HG02610 (cell line): ENCODE results near the gene MTA3.

ENCODE experiments used
- ATAC-seq: cut with Tn5 transposase; IDR thresholded peaks from one replicate; pipeline ENCODE4 v1.9.1; 2021; ENCODE audit warnings: mild to moderate bottlenecking, moderate library complexity; ENCODE audit not compliant: unreplicated experiment

Gene MTA3

DNA sequence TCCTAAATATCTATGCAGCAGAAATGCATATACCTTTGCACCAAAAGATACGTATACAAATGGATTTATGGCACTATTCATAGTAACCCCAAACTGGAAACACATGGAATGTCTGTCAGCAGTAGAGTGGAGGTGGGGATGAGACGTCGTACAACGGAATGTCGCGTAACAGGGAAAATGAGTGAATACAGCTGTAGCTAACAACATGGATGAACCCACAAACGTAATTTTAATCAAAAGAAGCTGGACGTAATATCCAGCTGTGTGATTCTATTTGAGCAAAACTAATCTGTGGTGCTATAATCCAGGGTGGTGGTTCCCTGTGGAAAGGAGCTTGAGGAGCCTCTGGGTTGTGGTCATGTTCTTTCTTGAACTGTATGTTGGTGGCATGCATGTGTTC is 89.9 kb downstream of the MTA3 start:
- ATAC-seq, result no peak

DNA sequence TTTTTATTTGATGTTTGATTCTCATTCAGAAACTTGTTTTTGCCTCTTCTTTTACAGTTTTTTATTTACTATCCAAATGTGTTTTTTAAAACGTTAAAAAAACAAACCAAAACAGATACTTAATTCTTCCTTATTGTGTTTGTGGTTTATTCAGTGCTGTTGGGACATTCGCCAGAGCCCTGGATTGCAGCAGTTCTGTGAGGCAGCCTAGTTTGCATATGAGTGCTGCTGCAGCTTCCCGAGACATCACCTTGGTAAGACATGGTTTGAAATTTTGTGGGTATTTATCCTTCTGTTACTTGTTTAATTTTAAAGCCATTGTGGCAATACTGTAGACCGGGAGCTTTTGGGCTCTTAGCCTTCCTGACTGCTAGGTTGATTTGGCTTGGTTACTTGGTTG is 91.2 kb downstream of the MTA3 start:
- no peak for ATAC-seq

DNA sequence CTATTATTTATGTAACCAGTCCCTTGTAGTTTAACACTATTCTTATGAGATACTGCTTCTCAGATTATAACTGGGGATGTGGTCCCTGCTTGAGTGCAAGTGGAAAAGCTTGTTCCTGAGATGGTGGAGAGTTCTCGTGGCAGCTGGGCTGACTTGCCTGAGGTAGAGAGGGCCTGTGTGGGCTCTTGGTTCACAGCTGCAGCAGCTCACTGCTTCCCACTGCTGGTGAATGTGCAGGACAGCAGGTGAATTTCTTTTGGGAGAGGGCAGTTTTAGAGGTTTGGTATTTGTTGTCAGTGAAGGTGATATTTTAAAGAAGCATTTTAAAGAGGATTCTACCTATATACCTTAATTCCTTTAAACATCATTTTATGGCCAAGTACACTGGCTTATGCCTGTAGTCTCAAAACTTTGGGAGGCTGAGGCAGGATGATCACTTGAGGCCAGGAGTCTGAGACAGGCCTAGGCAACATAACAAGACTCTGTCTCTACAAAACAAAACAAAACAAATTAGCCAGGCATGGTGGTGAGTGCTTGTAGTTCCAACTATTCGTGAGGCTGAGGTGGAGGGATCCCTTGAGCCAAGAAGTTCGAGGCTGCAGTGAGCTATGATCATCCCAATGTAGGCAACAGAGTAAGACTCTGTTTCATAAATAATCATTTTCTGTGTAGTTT is 94.8 kb downstream of the MTA3 start:
- ATAC-seq, result peak; percentile 84

DNA sequence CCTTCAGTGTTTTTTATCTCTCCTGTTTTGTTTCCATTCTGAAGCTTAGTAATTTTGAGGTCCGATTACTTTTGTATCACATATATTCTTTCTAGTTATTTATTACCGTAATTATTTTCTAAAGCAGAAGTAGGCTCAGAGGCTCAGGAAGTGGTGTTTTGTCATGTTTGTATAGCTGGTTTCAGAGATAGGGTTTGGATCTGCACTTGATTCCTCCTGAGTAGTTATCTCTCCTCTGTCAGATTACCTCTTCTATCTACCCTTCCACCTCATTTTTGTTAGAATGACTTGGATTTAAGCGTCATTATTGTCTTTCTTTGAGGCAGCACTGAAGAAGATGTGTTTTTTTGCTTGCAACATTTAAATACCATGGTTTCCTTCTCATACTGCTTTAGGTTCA is 95.4 kb downstream of the MTA3 start:
- ATAC-seq, result peak; percentile 37

DNA sequence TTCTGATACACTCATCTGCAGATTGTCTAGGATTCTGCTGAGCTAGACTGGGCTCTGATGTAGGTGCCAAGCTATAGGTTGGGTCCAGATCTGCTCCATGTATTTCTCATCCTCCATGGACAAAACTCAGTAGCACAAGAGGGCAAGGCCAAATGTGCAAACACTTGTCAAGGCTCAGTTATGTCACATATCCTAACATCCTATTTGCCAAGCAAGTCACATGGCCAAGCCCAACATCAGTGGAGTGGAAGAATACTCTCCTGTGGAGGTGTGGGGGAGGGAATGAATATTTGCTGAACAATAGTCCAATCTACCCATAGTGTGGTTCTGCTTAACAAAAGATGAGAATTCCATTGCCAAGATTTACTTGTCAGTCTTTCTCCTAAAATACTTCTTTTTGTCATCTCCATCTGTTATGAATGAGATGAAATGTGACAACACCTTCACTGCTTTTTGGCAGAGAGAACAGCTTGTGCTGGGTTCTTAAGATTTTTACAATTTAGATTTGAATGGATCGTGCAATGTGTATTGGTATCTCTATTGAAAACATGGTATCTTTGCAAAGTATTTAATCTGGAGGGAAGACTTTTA is 105.7 kb downstream of the MTA3 start:
- ATAC-seq, result no peak

DNA sequence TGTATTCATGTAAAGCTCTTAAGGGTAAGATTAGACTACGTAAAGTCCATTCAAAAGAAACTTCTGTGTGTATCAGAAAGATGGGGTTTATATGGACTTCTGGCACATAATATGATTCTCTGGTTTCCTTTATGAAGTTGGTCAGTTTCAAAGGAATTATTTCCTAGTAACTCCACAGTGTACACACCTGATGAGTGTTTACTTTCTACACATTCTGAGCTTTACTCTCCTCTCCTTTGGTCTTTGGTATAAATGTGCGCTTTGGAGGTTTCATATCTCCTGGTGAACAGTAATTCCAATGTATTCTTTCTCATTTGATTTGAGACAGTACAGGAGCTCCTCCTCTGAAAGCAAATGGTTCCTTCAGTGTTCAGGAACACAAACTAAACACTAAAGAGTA is 107.4 kb downstream of the MTA3 start:
- no peak for ATAC-seq

DNA sequence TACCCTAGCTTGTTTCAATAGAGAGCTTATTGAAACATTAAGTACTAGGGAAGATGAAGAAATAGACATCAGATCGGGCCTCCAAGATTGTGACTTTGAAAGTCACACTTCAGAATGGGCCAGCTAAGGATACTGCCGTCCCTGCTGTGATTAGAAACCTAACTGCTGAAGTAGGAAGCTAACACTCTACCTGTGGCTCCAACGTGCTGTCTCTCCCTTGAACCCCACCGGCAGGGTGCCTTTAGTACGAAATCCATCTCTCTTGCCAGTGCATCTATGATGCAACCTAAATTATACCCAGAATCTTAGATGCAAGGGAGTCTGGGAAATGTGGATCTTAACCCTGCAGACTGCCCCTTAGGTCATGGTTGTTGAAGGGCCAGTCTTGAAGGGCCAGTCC is 116.9 kb downstream of the MTA3 start:
- ATAC-seq, result no peak

DNA sequence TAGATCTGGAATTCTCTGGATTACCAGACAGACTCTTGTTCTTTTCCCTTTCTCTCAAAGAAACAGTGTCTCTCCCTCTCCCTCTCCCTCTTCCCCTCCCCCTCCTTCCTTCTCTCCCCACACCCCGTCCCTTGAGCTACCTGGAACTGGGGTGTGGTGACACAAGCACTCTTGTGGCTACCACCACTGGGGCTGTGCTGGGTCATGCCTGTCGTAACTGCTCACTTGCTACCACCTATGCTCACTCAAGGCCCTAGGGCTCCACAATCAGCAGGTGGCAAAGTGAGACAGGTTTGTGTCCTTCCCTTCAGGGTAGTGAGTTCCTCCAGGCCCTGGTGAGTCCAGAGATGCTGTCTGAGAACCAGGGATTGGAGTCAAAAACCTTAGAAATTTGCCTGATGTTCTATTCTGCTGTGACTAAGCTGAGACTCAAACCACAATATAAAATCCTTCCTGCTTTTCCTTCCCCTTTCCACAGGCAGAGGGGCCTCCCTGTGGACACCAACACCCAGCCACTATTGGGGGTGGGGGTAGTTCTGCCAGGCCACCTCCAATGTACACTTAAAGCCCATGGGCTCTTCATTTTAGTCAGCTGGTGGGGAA is 124.7 kb downstream of the MTA3 start:
- no peak for ATAC-seq

DNA sequence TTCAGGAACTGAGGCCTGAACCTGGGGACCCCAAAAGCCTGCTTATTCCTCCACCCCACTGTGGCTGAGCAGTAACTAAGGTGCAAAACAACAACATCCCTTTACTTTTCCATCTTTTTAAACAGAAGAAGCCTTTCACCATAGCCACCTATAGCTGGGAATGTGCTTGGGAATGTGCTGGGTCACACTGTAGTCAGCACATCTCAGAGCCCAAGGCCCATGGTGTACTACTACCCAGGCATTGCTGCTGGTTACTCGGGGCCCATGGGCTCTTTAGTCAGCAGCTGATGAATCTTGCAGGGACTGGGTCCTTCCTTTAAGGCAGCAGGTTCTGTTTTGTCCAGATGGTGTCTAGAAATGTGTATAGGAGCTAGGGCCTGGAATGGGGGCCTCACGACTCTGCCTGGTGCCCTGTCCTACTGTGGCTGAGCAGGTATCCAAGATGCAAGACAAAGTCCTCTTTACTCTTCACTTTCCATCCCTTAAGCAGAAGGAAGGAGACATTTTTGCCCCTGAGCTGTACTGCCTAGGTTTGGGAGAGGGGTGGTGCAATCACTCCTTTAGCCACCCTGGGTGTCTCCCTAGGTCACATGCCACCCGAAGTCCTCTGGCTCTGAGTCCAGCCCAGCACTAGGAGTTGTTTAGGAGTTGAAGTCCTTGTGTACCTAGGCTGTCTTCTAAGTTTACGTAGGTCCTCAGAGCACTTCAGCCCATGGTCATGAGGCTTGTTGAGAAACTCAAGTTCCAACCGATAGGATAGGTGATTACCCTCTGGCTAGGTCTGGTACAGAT is 125.5 kb downstream of the MTA3 start:
- ATAC-seq, result no peak

DNA sequence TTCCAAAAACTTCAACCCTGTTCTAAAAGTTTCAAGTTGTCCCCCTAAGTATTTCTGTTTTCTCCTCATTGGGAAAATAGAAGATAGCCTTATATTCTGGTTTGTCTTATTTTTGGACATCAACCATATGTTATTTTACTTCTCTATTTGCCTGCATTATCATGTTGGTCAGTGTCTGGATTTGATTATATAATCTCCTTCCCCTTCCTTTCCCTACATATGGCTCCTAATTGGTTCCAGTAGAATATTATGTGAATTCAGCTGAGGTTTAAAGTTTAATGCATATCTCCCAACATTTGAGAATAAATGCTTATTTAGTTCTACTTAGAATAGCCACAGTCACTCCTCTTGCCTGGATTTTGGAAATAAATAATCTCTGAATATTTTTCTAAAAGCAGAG is 128.6 kb downstream of the MTA3 start:
- ATAC-seq, result no peak

DNA sequence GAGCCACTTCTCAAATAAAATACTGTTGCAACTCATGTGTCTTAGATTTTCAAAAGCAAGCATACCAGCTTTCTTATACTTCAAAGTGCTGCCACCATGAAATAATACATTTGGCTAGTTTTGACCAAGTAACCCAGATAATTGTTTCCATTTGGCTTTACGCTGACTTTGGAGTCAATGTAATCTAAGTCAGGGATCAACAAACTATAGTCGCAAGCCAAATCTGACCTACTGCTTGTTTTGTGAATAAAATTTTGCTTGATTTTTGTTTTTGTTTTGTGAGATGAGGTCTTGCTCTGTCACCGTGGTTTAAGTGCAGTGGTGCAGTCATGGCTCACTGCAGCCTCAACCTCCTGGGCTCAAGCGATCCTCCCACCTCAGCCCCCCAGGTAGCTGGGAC is 130.5 kb downstream of the MTA3 start:
- ATAC-seq, result no peak

DNA sequence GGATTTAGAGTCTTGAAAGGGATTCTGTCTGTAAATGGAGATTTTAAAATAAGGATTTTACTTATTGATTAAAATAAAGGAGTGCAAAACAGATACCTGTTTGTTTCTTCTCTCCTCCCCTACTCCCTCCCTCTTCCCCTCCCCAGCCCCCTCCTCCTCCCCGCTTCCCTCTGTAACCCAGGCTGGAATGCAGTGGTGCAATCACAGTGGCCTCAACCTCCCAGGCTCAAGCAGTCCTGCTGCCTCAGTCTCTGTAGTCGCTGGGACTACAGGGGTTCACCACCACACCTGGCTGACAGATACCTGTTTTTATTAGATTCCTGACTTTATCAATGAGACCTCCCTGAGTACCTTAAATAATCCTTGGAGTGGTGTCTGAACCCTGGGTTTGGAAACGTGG is 138.4 kb downstream of the MTA3 start:
- ATAC-seq, result no peak

DNA sequence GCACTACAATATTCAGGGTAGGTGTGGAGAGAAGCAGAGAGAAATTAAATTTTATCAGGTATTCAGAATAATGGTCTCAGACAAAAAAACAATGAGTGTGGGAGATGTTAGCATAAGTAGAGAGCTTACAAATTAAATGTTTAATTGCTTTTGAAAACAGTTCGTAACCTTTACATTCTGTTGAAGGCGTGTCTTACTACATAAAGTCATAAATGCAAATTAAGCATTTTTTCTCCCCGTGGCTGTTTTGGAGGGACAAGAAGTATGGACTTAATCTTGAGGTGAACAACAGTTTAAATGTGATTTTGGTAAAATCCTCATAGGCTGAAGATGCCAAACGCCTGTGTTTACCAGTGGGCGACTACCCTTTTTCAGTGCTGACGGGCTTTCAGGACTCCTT is 139.7 kb downstream of the MTA3 start:
- ATAC-seq, result no peak

DNA sequence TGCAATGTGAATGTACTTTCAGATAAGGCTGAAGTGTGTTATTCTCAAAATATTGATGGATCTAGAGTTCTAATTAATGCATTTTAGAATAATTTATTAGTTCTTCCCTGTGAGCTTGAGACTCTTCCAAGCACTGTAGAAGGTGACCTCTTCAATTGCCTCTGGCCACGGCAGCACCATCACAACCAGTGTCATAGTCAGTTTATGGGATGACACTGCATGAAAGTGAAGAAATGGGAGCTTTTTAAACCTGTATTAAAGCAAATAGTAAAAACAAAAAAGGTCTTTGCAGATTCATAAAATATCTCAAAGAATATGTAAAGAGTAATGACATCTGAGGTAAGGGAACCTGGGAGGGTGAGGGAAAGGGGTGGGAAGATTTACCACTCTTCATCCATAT is 143.5 kb downstream of the MTA3 start:
- no peak for ATAC-seq

DNA sequence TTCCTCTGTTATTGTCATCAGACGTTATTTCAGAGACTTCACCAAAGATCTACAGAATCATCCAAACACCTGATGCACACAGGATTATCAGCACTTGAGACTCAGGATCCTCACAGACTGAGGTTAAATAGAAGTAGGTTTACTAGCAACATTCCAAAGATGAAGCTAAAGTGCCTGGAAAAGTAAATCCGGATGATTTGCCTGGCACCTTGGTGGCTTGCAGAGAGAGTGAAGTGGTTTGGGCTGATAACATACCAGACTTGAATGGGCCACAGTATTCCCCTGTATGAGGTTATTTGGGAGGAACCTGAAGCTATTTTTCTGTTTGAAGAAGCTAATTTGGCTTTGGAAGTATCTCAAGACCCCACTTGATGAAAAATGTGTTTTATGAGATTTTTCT is 144.5 kb downstream of the MTA3 start:
- no peak for ATAC-seq

DNA sequence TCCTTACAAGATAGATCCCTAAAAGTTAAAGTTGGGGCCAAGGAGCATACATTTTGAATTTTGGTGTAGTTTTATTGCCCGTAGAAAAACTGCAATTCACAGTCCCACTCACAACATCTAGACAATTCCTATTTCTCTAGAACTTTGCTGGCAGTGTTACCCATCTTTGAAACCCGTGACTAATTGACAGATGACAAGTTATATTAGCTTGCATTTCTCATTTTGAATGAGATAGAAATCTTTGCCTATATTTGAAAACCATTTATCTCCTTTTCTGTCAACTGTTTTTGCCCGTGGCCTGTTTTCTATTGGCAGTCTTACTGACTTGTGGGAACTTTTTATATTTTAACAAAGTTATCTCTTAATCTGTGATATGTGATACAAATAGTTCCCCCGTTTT is 145.5 kb downstream of the MTA3 start:
- no peak for ATAC-seq

DNA sequence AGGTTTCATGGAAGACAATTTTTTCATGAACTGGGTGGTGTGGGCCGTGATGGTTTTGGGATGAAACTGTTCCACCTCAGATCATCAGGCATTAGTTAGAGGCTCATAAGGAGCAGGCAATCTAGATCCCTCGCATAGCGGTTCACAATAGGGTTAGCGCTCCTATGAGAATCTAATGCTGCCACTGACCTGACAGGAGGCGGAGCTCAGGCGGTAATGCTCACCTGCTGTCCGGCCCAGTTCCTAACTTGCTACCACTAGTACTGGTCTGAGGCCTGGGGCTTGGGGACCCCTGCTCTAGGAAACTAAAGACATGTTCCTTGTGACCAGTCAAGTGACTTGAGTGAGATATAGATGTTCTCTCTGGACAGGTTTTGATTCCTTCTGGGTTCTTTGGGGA is 146.3 kb downstream of the MTA3 start:
- no peak for ATAC-seq

DNA sequence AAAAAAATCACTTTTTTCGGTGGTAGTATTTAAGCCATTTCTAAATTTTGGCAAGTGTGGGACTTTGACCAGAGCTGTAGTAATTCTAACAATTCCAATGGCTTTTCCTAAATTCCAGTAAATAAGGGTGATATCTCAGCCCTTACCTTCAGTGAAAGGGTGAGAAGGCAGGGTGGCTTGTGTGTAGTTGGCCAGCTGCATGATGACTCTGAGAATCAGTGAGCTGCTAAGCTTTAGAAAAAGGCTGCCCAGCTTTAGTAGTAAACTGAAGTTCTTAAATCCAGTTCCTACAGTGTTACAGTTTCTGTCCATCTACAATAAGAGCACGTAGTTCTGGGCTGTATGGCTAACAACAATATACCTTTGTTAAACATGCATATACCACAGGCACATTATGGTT is 153.5 kb downstream of the MTA3 start:
- ATAC-seq, result peak; percentile 2

DNA sequence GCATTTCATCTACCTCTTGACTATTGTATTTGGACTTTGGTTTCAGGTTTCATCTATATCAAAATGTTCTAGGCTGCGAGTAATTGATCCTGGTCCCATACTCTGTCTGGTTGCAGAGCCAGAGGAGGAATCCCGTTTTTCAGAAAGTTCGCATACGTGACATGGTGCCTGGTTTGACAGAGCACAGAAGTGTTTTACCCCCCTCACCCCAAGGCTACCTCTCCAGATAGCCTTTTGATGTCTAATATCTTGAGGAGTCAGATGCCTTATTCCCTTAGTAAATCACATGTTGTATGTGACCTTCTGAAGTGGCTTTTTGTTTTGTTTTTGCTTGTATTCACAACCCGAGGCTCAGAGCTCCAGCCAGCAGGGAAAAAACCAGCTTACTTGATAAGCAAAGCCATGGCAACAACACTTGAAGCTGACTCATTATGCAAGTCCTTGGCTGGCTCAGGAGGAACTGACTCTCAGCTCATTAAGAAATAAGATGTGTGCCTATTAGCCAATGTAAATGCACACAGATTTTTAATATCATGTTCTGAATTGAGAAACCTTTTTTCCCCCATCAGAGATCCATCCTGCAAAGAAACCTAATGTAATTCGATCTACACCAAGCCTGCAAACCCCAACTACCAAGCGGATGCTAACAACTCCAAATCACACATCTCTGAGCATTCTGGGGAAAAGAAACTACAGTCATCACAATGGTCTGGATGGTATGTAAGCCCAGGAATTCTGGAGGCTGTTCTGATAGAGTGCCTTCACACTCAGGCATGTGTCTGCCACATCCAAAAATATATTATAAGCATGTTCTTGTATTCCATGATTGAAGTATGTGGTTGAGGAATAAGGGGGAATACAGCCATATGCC is 154.1 kb downstream of the MTA3 start:
- ATAC-seq, result peak; percentile 99

DNA sequence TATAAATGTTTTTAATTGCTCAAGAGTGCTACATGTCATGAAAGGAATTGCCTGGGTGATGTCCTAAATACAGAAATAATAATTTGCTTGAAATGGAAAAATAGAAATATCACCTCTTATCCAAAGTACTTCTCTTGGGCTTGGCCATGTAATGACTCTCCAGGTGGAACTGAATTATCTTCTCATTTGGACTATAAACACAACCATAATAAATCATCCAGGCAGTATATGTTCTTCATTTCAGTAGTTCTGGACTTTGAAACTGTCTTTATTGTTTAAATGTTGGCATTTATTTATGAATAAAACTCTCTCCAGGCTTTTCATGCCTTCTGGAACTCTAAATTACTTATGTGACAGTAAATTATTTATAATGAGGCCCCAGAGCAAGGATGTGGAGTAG is 155.0 kb downstream of the MTA3 start:
- ATAC-seq, result no peak

DNA sequence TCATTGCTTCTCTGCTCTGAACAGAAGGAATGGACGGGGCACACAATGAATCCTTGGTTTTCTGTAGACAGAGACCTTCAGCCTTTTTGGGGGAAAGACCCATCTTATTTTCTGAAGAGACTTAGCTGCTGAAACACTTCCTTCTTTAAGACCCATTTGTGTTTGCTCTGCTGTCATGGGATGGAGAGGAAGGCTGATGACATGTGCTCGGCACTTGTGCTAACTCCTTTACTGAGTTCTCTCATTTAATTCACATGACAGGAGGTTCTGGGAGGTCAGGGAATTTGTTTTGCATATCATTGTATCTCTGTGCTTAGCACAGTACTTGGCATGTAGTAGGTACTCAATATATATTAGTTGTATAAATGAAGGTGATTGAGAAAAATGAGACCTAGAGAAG is 156.5 kb downstream of the MTA3 start:
- no peak for ATAC-seq
